HG03159 (cell line): ENCODE results near the gene LANCL2.
"Not testable (repeated sequence)": the region's sequence is repeated elsewhere in the genome, so short reads cannot be mapped to it uniquely, and the experiment has no call there.

ENCODE experiments used
- ATAC-seq: cut with Tn5 transposase; IDR thresholded peaks from one replicate; pipeline ENCODE4 v1.9.1; 2021; ENCODE audit warnings: mild to moderate bottlenecking, moderate library complexity; ENCODE audit not compliant: unreplicated experiment

LANCL2 gene

GRCh38 chr7:55400191-55400590 lies 35.1 kb downstream of the LANCL2 start:
- no peak for ATAC-seq

- not testable (repeated sequence) for ATAC-seq
Measured at GRCh38 chr7:55402506-55402905, 37.4 kb downstream of the LANCL2 start.

- ATAC-seq = no peak
Measured at GRCh38 chr7:55405856-55406541, 40.9 kb downstream of the LANCL2 start.

GRCh38 chr7:55409482-55410225 lies 44.5 kb downstream of the LANCL2 start:
- ATAC-seq = peak; percentile 59

GRCh38 chr7:55410667-55411239 lies 45.6 kb downstream of the LANCL2 start:
- no peak for ATAC-seq

- ATAC-seq = no peak
Measured at GRCh38 chr7:55411844-55412243, 46.7 kb downstream of the LANCL2 start.

GRCh38 chr7:55413442-55413841 lies 48.3 kb downstream of the LANCL2 start:
- ATAC-seq = no peak

GRCh38 chr7:55415173-55415778 lies 50.1 kb downstream of the LANCL2 start:
- peak; percentile 97 for ATAC-seq

GRCh38 chr7:55417456-55417855 lies 52.3 kb downstream of the LANCL2 start:
- not testable (repeated sequence) for ATAC-seq

- no peak for ATAC-seq
Measured at GRCh38 chr7:55420530-55420929, 55.4 kb downstream of the LANCL2 start.

- ATAC-seq = no peak
Measured at GRCh38 chr7:55423277-55423711, 58.2 kb downstream of the LANCL2 start.

- no peak for ATAC-seq
Measured at GRCh38 chr7:55423891-55424290, 58.8 kb downstream of the LANCL2 start.

- ATAC-seq = no peak
Measured at GRCh38 chr7:55425141-55425752, 60.1 kb downstream of the LANCL2 start.

- no peak for ATAC-seq
Measured at GRCh38 chr7:55426676-55427075, 61.5 kb downstream of the LANCL2 start.

- ATAC-seq = no peak
Measured at GRCh38 chr7:55427342-55427741, 62.2 kb downstream of the LANCL2 start.

- no peak for ATAC-seq
Measured at GRCh38 chr7:55427800-55428199, 62.7 kb downstream of the LANCL2 start.

GRCh38 chr7:55429835-55430499 lies 64.8 kb downstream of the LANCL2 start:
- no peak for ATAC-seq

GRCh38 chr7:55431898-55432297 lies 66.8 kb downstream of the LANCL2 start:
- ATAC-seq = no peak

- no peak for ATAC-seq
Measured at GRCh38 chr7:55432506-55432905, 67.4 kb downstream of the LANCL2 start.

- ATAC-seq = peak; percentile 66
Measured at GRCh38 chr7:55432939-55433784, 68.0 kb downstream of the LANCL2 start.
